Fibroblast of lung (primary cell): ENCODE results near the gene COL27A1. TPM values are rescaled to one million over a fixed set of nuclear protein-coding genes. Genes with fewer than 3 reads are reported as not detected.
A peak's percentile ranks its signal among the peaks of the same experiment; 100 is the strongest.

Experiments
- DNase-seq, 2 donors: peaks; one replicate each; pipeline versions ENCODE4 v3.0.0 to v3.0.0-alpha.2; 2010; ENCODE audit warnings: low read depth in 2 of 2
- H2AFZ ChIP-seq: 2 replicates; pipeline ENCODE4 v1.5.1; 2012; ENCODE audit warnings: low read length, control low read depth, inconsistent platforms
- H3K27ac ChIP-seq: 2 replicates; pipeline ENCODE4 v1.5.1; 2011; ENCODE audit warnings: low read length, control low read depth; ENCODE audit not compliant: insufficient read depth
- H3K27me3 ChIP-seq: 2 replicates; pipeline ENCODE4 v1.5.1; 2011; ENCODE audit warnings: mild to moderate bottlenecking, low read length; ENCODE audit not compliant: control insufficient read depth, insufficient read depth
- H3K36me3 ChIP-seq: 2 replicates; pipeline ENCODE4 v1.5.1; 2011; ENCODE audit warnings: low read length; ENCODE audit not compliant: control insufficient read depth, insufficient read depth
- H3K4me1 ChIP-seq: 2 replicates; pipeline ENCODE4 v1.5.1; 2011; ENCODE audit warnings: low read length; ENCODE audit not compliant: control insufficient read depth, insufficient read depth; ENCODE audit errors: extremely low read depth
- H3K4me2 ChIP-seq: 2 replicates; pipeline ENCODE4 v1.5.1; 2011; ENCODE audit warnings: low read length, control low read depth; ENCODE audit not compliant: insufficient read depth; ENCODE audit errors: extremely low read depth
- H3K4me3 ChIP-seq, 4 experiments: fragments of 200-600 bp in 1 of 4; sonication (generic) in 1 of 4; replicated peaks in 1 of 4; 2 replicates each; pipeline ENCODE4 v1.5.1; 2011 to 2016; ENCODE audit warnings: low read length in 4 of 4, low read depth in 3 of 4, mild to moderate bottlenecking in 3 of 4, control low read depth in 2 of 4, inconsistent platforms in 1 of 4, mixed read lengths in 1 of 4; ENCODE audit not compliant: insufficient read depth in 1 of 4; ENCODE audit errors: control extremely low read depth in 1 of 4
- H3K79me2 ChIP-seq: 2 replicates; pipeline ENCODE4 v1.5.1; 2012; ENCODE audit warnings: mild to moderate bottlenecking, low read length, inconsistent platforms; ENCODE audit not compliant: control insufficient read depth, insufficient read depth
- H3K9ac ChIP-seq: 2 replicates; pipeline ENCODE4 v1.5.1; 2011; ENCODE audit warnings: mild to moderate bottlenecking, low read length, control low read depth; ENCODE audit not compliant: insufficient read depth
- H3K9me3 ChIP-seq: 2 replicates; pipeline ENCODE4 v1.5.1; 2012; ENCODE audit warnings: low read depth, low read length; ENCODE audit not compliant: control insufficient read depth, insufficient read depth
- H4K20me1 ChIP-seq: 2 replicates; pipeline ENCODE4 v1.5.1; 2011; ENCODE audit warnings: low read length; ENCODE audit not compliant: control insufficient read depth, insufficient read depth; ENCODE audit errors: extremely low read depth
- EZH2 ChIP-seq: IDR thresholded peaks from 2 replicates; pipeline ENCODE4 v1.5.1; 2012; ENCODE audit warnings: low read length, control low read depth, mild to moderate bottlenecking; ENCODE audit errors: missing control alignments
- polyA plus RNA-seq, 2 donors: library from polyadenylated mRNA; depleted of rRNA in 1 of 2; stranded (reverse) in 1 of 2; unstranded in 1 of 2; fragments of >200 nt; gene quantifications; 2 replicates each; pipeline ENCODE4 v1.2.1, GENCODE V29; 2011 to 2012; ENCODE audit warnings: missing spikeins in 1 of 2
- total RNA-seq: library from RNA; depleted of rRNA; stranded (reverse); fragments of >200 nt; gene quantifications from 2 replicates; pipeline ENCODE4 v1.2.1, GENCODE V29; 2014
- TF ChIP-seq, protein P1 (sequence below), 2 donors: IDR thresholded peaks in 1 of 2; conservative IDR thresholded peaks in 1 of 2; 1 replicate in 1 of 2; 2 replicates in 1 of 2; pipeline ENCODE4 v1.5.1; 2011 to 2012; ENCODE audit warnings: low read length in 2 of 2, control low read depth in 1 of 2, inconsistent platforms in 1 of 2, low read depth in 1 of 2, mild to moderate bottlenecking in 1 of 2

COL27A1 gene
- total and polyA plus RNA-seq, 2 donors (not counting 1 experiment from before 2014, with no cell fraction given), result 2.4 to 5.4 TPM

DNA sequence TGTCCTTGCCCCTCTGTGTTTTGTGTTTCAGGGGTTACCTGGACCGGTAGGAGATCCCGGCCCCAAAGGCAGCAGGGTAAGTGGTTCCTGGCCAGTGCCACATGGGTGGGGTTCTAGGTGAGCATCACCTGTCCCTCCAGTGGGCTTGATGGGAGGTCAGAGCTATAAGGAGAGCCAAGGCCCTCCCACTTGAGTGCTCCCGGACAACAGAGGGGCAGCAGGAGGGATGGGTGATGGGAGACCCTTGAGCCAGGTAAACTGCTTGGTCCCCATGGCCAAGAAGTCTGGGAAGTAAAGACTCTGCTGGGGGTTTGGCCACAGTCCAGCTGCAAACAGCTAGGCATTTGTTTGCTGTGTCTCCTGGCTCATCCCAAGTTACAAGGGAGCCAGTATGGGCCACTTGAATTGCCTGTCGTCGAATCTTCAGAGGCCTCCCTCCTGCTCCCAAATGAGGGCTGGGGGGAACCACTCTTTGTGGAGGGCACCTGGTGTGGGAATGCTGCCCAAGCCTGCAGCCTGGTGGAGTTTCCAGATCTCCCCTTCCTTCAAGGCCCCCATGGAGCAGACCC, 51.0 kb downstream of the COL27A1 start:
- Histone ChIP-seq H3K4me1 (peaks cover 6% of the 10 kb centered on the region), H3K9me3 (no peaks in the 10 kb centered on the region), H3K27ac (no peak overlapping the region), H3K27me3 (no peaks in the 10 kb centered on the region), H3K36me3 (peaks cover 1% of the 10 kb centered on the region), H3K9ac (no peak overlapping the region), H4K20me1 (no peaks in the 10 kb centered on the region), H3K4me2 (no peak overlapping the region), H2AFZ (no peak overlapping the region), H3K79me2 (no peaks in the 10 kb centered on the region), H3K4me3 (no peak overlapping the region)
- no peak for DNase-seq
- TF ChIP-seq EZH2, result no peak
- TF ChIP-seq, protein P1, sequence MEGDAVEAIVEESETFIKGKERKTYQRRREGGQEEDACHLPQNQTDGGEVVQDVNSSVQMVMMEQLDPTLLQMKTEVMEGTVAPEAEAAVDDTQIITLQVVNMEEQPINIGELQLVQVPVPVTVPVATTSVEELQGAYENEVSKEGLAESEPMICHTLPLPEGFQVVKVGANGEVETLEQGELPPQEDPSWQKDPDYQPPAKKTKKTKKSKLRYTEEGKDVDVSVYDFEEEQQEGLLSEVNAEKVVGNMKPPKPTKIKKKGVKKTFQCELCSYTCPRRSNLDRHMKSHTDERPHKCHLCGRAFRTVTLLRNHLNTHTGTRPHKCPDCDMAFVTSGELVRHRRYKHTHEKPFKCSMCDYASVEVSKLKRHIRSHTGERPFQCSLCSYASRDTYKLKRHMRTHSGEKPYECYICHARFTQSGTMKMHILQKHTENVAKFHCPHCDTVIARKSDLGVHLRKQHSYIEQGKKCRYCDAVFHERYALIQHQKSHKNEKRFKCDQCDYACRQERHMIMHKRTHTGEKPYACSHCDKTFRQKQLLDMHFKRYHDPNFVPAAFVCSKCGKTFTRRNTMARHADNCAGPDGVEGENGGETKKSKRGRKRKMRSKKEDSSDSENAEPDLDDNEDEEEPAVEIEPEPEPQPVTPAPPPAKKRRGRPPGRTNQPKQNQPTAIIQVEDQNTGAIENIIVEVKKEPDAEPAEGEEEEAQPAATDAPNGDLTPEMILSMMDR (conservative IDR thresholded peaks at IDR 0.05 in 1 of 2, IDR thresholded peaks at IDR 0.05 in 1 of 2; ENCODE audit: low read depth in 1 of 2, low read length in 2 of 2), result no peak

DNA sequence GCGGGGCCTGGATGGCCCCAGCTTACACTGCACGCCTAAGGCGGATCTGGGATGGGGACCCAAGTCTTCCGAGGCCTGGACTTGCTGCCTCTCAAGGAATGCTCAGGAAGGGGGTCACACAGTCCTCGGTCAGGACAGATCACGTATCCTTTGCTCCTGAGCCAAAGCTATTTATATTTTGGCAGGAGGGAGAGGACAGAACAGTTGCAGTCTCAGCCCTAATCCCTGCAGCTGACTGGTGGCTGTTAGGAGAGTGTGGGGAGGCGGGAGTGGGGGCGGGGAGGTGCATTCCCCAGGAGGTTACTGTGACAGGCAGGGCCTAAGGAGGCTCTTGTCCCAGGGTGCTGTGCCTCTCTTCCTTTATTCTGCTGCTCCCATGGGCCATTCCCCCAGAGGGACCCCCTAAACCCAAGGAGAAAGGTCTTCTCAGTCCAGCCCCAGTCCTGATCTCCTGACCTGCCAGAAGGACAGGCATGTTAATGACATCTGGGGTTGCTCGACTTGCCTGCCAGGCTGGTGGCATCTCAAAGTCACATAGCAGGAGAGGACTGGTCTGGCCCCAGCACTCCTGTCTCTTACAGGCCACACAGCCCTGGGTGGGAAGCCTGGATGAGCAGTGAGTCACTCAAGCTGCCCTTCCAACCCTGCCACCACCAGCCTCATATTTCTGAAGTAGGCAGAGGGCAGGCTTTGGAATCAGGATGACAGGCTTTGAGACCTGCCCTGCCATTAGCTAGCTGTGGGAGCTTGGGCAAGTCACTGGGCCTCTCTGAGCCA, 51.9 kb downstream of the COL27A1 start:
- H4K20me1 ChIP-seq, result no peaks in the 10 kb centered on the region
- no peak overlapping the region for H2AFZ ChIP-seq
- no peaks in the 10 kb centered on the region for H3K79me2 ChIP-seq
- H3K9me3 ChIP-seq, result no peaks in the 10 kb centered on the region
- H3K27me3 ChIP-seq, result no peaks in the 10 kb centered on the region
- H3K27ac ChIP-seq, result no peak overlapping the region
- H3K4me3 ChIP-seq, result no peak overlapping the region
- no peak overlapping the region for H3K9ac ChIP-seq
- TF ChIP-seq, protein P1 (conservative IDR thresholded peaks at IDR 0.05 in 1 of 2, IDR thresholded peaks at IDR 0.05 in 1 of 2; ENCODE audit: low read depth in 1 of 2, low read length in 2 of 2), result no peak
- no peak for TF ChIP-seq EZH2
- peak; percentile 28 to 54 for DNase-seq
- peaks cover 1% of the 10 kb centered on the region for H3K36me3 ChIP-seq
- H3K4me1 ChIP-seq, result peaks cover 6% of the 10 kb centered on the region
- H3K4me2 ChIP-seq, result no peak overlapping the region

DNA sequence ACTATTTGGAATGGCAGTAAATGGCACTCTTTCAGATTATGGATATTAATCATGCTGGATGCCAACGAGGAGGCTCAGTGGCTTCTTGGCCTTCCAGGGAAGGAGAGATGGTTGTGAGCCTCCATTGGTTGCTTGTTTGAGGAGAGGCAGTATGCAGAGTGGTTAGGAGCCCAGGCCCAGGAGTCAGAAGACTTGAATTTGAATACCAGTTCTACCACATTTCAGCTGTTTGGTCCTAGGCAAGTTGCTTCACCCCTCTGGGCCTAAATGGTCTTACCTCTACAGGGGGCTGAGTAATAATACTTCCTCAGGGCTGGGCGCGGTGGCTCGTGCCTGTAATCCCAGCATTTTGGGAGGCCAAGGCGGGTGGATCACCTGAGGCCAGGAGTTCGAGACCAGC, 52.5 kb downstream of the COL27A1 start:
- H3K9ac ChIP-seq, result no peak overlapping the region
- peaks cover 6% of the 10 kb centered on the region for H3K4me1 ChIP-seq
- no peaks in the 10 kb centered on the region for H3K79me2 ChIP-seq
- no peak overlapping the region for H3K4me2 ChIP-seq
- no peaks in the 10 kb centered on the region for H4K20me1 ChIP-seq
- TF ChIP-seq EZH2, result no peak
- TF ChIP-seq, protein P1 (conservative IDR thresholded peaks at IDR 0.05 in 1 of 2, IDR thresholded peaks at IDR 0.05 in 1 of 2; ENCODE audit: low read depth in 1 of 2, low read length in 2 of 2), result no peak
- no peak overlapping the region for H3K27ac ChIP-seq
- H3K36me3 ChIP-seq, result peaks cover 1% of the 10 kb centered on the region
- no peak overlapping the region for H3K4me3 ChIP-seq
- H2AFZ ChIP-seq, result no peak overlapping the region
- no peaks in the 10 kb centered on the region for H3K9me3 ChIP-seq
- no peak for DNase-seq
- H3K27me3 ChIP-seq, result no peaks in the 10 kb centered on the region
